Thymus (tissue), 11 donors: ENCODE measurements around the gene ACSS2. TPM values are rescaled to one million over a fixed set of nuclear protein-coding genes. Genes with fewer than 3 reads are reported as not detected.
A peak's percentile ranks its signal among the peaks of the same experiment; 100 is the strongest.

Experiments
- DNase-seq, 9 donors: peaks; one replicate each; pipeline ENCODE4 v3.0.0-alpha.2; 2013; ENCODE audit warnings: low spot score in 9 of 9, low read depth in 6 of 9, missing footprints in 1 of 9
- H3K27ac ChIP-seq, 2 donors: one replicate each; pipeline ENCODE4 v1.5.1; 2013; ENCODE audit warnings: control low read depth in 1 of 2, low read depth in 1 of 2, low read length in 1 of 2, mild to moderate bottlenecking in 1 of 2, moderate library complexity in 1 of 2
- H3K27me3 ChIP-seq, 2 donors: one replicate each; pipeline ENCODE4 v1.5.1; 2013; ENCODE audit warnings: low read length in 1 of 2; ENCODE audit not compliant: control insufficient read depth in 2 of 2, insufficient read depth in 1 of 2
- H3K36me3 ChIP-seq, 2 donors: one replicate each; pipeline ENCODE4 v1.5.1; 2013; ENCODE audit warnings: low read length in 1 of 2, mild to moderate bottlenecking in 1 of 2, moderate library complexity in 1 of 2; ENCODE audit not compliant: control insufficient read depth in 2 of 2, insufficient read depth in 2 of 2
- H3K4me1 ChIP-seq, 2 donors: one replicate each; pipeline ENCODE4 v1.5.1; 2013; ENCODE audit warnings: low read length in 2 of 2; ENCODE audit not compliant: control insufficient read depth in 2 of 2, insufficient read depth in 2 of 2
- H3K4me3 ChIP-seq, 2 donors: one replicate each; pipeline ENCODE4 v1.5.1; 2013; ENCODE audit warnings: low read length in 2 of 2, control low read depth in 1 of 2, mild to moderate bottlenecking in 1 of 2
- H3K9me3 ChIP-seq, 2 donors: one replicate each; pipeline ENCODE4 v1.5.1; 2013; ENCODE audit warnings: low read length in 1 of 2, mild to moderate bottlenecking in 1 of 2; ENCODE audit not compliant: control insufficient read depth in 2 of 2, insufficient read depth in 1 of 2
- WGBS: extraction: QIAGEN DNeasy Blood & Tissue Kit; methylation state at CpG from one replicate; pipeline ENCODE4 v1.1.7; 2013; 5-methylcytosine and 5-hydroxymethylcytosine counted together
- polyA plus RNA-seq: library from polyadenylated mRNA; stranded (reverse); fragments of 200-250 nt; gene quantifications from one replicate; pipeline ENCODE4 v1.2.3, GENCODE V29; 2013
- total RNA-seq: library from RNA; stranded (reverse); fragments of 120-200 nt; gene quantifications from one replicate; pipeline ENCODE4 v1.2.4, GENCODE V29; 2013
- donor health status: healthy.

Gene ACSS2
- total and polyA plus RNA-seq, 2 donors: 11.3 to 26.1 TPM

GRCh38 chr20:34948030-34948429, 71.6 kb downstream of the ACSS2 start:
- H3K4me3 ChIP-seq: no peak overlapping the region
- H3K27me3 ChIP-seq: no peaks in the 10 kb centered on the region
- no peaks in the 10 kb centered on the region for H3K4me1 ChIP-seq
- peaks cover 14 to 33% of the 10 kb centered on the region in 2 donors for H3K36me3 ChIP-seq
- DNase-seq: no peak
- no peak overlapping the region for H3K27ac ChIP-seq
- H3K9me3 ChIP-seq: no peaks in the 10 kb centered on the region

- no peaks in the 10 kb centered on the region for H3K4me1 ChIP-seq
- DNase-seq: no peak
- WGBS: over 99% methylated on average over 6 of the region's 6 CpGs
- H3K9me3 ChIP-seq: no peaks in the 10 kb centered on the region
- H3K36me3 ChIP-seq: peaks cover 12 to 26% of the 10 kb centered on the region in 2 donors
- H3K27ac ChIP-seq: no peak overlapping the region
- no peaks in the 10 kb centered on the region for H3K27me3 ChIP-seq
- no peak overlapping the region for H3K4me3 ChIP-seq
Measured at GRCh38 chr20:34949120-34949519, 72.7 kb downstream of the ACSS2 start.

GRCh38 chr20:34951252-34951651, 74.8 kb downstream of the ACSS2 start:
- Histone ChIP-seq H3K4me1 (peaks cover 6 to 11% of the 10 kb centered on the region in 2 donors), H3K27ac (no peak overlapping the region), H3K9me3 (no peaks in the 10 kb centered on the region), H3K4me3 (no peak overlapping the region), H3K27me3 (no peaks in the 10 kb centered on the region), H3K36me3 (peaks cover 3 to 14% of the 10 kb centered on the region in 2 donors)
- 99% methylated on average over 2 of the region's 2 CpGs for WGBS
- no peak for DNase-seq

DNA sequence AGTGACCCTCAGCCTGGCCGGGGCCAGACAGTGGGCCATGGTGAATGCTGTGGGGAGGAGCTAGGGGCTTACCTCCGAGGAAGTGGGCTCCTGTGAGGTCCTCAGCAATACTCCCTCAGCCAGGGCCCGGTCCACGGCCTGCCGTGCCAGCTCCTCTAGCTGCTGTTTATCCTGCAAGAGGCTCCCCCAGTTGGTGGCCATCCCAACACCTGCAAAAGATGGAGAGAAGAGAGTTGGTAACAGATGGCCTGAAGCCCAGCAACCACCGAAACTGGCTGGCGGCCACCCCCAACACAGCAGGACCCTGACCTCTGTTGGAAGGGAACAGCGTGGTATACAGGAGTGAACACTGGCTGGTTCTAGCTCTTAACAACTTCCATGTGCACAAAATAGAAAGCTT, 75.2 kb downstream of the ACSS2 start:
- peaks cover 3 to 10% of the 10 kb centered on the region in 2 donors for H3K36me3 ChIP-seq
- WGBS: 98% methylated on average over 8 of the region's 8 CpGs
- H3K9me3 ChIP-seq: no peaks in the 10 kb centered on the region
- no peak overlapping the region for H3K27ac ChIP-seq
- H3K27me3 ChIP-seq: no peaks in the 10 kb centered on the region
- peaks cover 7 to 15% of the 10 kb centered on the region in 2 donors for H3K4me1 ChIP-seq
- H3K4me3 ChIP-seq: no peak overlapping the region
- DNase-seq: no peak

GRCh38 chr20:34952671-34953070, 76.3 kb downstream of the ACSS2 start:
- H3K36me3 ChIP-seq: peaks cover 3 to 8% of the 10 kb centered on the region in 2 donors
- H3K27ac ChIP-seq: no peak overlapping the region
- H3K9me3 ChIP-seq: no peaks in the 10 kb centered on the region
- H3K4me1 ChIP-seq: peaks cover 7 to 16% of the 10 kb centered on the region in 2 donors
- H3K4me3 ChIP-seq: no peak overlapping the region
- 91% methylated on average over 5 of the region's 5 CpGs for WGBS
- H3K27me3 ChIP-seq: no peaks in the 10 kb centered on the region
- no peak for DNase-seq

DNA sequence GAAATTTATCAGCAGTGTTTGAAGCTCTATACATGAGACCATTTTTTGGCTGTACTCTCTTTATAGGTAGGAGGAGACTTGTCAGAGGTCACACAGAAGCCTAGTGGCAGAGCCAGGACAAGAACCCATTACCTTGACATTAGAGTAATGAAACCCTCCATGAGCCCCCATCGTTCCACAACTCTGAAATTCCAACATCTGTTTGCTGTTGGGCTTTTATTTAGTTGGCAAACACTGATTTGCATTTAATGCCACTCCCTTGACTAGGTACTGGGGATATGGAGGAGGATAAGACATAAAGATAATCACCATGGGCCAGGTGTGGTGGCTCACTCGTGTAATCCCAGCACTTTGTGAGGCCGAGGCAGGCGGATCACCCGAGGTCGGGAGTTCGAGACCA, 77.5 kb downstream of the ACSS2 start:
- no peak overlapping the region for H3K4me3 ChIP-seq
- H3K36me3 ChIP-seq: peaks cover 3 to 8% of the 10 kb centered on the region in 2 donors
- WGBS: 99% methylated on average over 7 of the region's 7 CpGs
- no peak for DNase-seq
- H3K4me1 ChIP-seq: peaks cover 7 to 16% of the 10 kb centered on the region in 2 donors
- H3K27me3 ChIP-seq: no peaks in the 10 kb centered on the region
- no peak overlapping the region for H3K27ac ChIP-seq
- H3K9me3 ChIP-seq: no peaks in the 10 kb centered on the region

DNA sequence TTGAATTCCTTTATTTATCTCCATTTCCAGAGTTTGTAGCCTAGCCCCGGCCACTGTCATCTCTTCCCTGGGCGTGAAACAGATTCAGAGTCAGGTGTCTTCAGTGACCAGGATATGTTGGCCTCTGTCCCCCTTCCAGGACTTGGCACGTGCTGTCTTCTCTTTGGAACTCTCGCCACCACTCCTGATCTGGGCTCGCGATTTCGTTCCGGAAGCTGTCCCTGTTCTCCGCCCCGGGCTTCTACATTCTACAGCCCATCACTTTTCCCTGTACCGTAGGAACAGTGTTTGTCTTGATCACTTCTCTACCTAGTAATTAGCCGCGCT, 78.5 kb downstream of the ACSS2 start:
- WGBS: 30% methylated on average over 13 of the region's 13 CpGs
- Histone ChIP-seq H3K4me3 (peak overlapping the region; percentile 58 to 85), H3K27ac (no peak overlapping the region), H3K4me1 (peaks cover 7 to 16% of the 10 kb centered on the region in 2 donors), H3K27me3 (no peaks in the 10 kb centered on the region), H3K9me3 (no peaks in the 10 kb centered on the region), H3K36me3 (peaks cover under 1 to 4% of the 10 kb centered on the region in 2 donors)
- DNase-seq: peak in 2 of 9 donors; percentile 10 to 19

- peaks cover 7 to 16% of the 10 kb centered on the region in 2 donors for H3K4me1 ChIP-seq
- DNase-seq: peak; percentile 70 to 96 (median 90)
- under 1% methylated on average over 62 of the region's 62 CpGs for WGBS
- no peaks in the 10 kb centered on the region for H3K9me3 ChIP-seq
- peak within 1 kb of the TSS; percentile 58 to 85 for H3K4me3 ChIP-seq
- H3K27ac ChIP-seq: peak within 1 kb of the TSS; percentile 57 to 73
- H3K36me3 ChIP-seq: no peaks in the 10 kb centered on the region
- H3K27me3 ChIP-seq: no peaks in the 10 kb centered on the region
Measured at GRCh38 chr20:34955231-34956040, 79.0 kb downstream of the ACSS2 start, which contains the start of the genes GSS and MYH7B. Gene GSS (minus strand): TSS chr20:34955806. CDS start chr20:34951852, 3,954 bp downstream. Gene MYH7B (plus strand): TSS chr20:34955868. CDS start chr20:34978006, 22,138 bp downstream.

- no peaks in the 10 kb centered on the region for H3K27me3 ChIP-seq
- WGBS: 27% methylated on average over 6 of the region's 6 CpGs
- H3K4me3 ChIP-seq: peak overlapping the region; percentile 58 to 85
- no peaks in the 10 kb centered on the region for H3K9me3 ChIP-seq
- peaks cover 7 to 16% of the 10 kb centered on the region in 2 donors for H3K4me1 ChIP-seq
- DNase-seq: no peak
- H3K36me3 ChIP-seq: no peaks in the 10 kb centered on the region
- H3K27ac ChIP-seq: peak overlapping the region; percentile 1 to 40
Measured at GRCh38 chr20:34956041-34956458, 79.6 kb downstream of the ACSS2 start.
